Vagina (tissue), 2 donors: ENCODE results near the gene ADISSP.

Experiments
- CTCF ChIP-seq, 3 experiments: fragments of 450-650 bp in 2 of 3; fragments of 200-600 bp in 1 of 3; sonication (generic) in 1 of 3; IDR thresholded peaks; one replicate each; pipeline ENCODE4 v1.5.1; 2017 to 2019; ENCODE audit warnings: antibody characterized with exemption in 3 of 3, mild to moderate bottlenecking in 2 of 3, moderate library complexity in 2 of 3
- POLR2A ChIP-seq, 2 donors: fragments of 450-650 bp; IDR thresholded peaks; one replicate each; pipeline ENCODE4 v1.6.1; 2017; ENCODE audit warnings: antibody characterized with exemption in 2 of 2, mild to moderate bottlenecking in 2 of 2, moderate library complexity in 2 of 2
- POLR2AphosphoS5 ChIP-seq, 2 donors: sonication (generic); formaldehyde crosslinking; IDR thresholded peaks; one replicate each; pipeline ENCODE4 v1.9.0; 2017; ENCODE audit warnings: antibody characterized with exemption in 2 of 2, mild to moderate bottlenecking in 2 of 2, low read depth in 1 of 2; ENCODE audit not compliant: insufficient read depth in 1 of 2

- no peak for TF ChIP-seq POLR2A (IDR thresholded peaks at IDR 0.05)
- TF ChIP-seq CTCF (IDR thresholded peaks at IDR 0.05): no peak
- no peak for TF ChIP-seq POLR2AphosphoS5 (IDR thresholded peaks at IDR 0.05; ENCODE audit: insufficient read depth in 1 of 2, low read depth in 1 of 2)
These were observed 62.0 kb downstream of the ADISSP start for GRCh38 chr20:3705491-3705969.
